Ascending aorta (tissue), 2 donors: ENCODE data around the gene UBAP2L. TPM values are rescaled to one million over a fixed set of nuclear protein-coding genes. Genes with fewer than 3 reads are reported as not detected.
"Not testable (repeated sequence)": the region's sequence is repeated elsewhere in the genome, so short reads cannot be mapped to it uniquely, and the experiment has no call there.

ENCODE experiments used
- DNase-seq, 2 donors: peaks; one replicate each; pipeline ENCODE4 v3.0.0-alpha.2; 2019; ENCODE audit warnings: low spot score in 2 of 2
- H3K27ac ChIP-seq, 2 donors: fragments of 200-600 bp; sonication (generic); one replicate each; pipeline ENCODE4 v1.5.1; 2016 to 2017; ENCODE audit warnings: mild to moderate bottlenecking in 1 of 2
- H3K27me3 ChIP-seq: fragments of 200-600 bp; sonication (generic); one replicate; pipeline ENCODE4 v1.5.1; 2017
- H3K36me3 ChIP-seq, 2 donors: fragments of 200-600 bp; sonication (generic); one replicate each; pipeline ENCODE4 v1.5.1; 2016
- H3K4me1 ChIP-seq, 2 donors: fragments of 200-600 bp; sonication (generic); one replicate each; pipeline ENCODE4 v1.5.1; 2016 to 2017; ENCODE audit warnings: mild to moderate bottlenecking in 1 of 2
- H3K4me3 ChIP-seq, 2 donors: fragments of 200-600 bp; sonication (generic); one replicate each; pipeline ENCODE4 v1.5.1; 2016 to 2017; ENCODE audit warnings: mild to moderate bottlenecking in 1 of 2
- H3K9me3 ChIP-seq, 2 donors: fragments of 200-600 bp; sonication (generic); one replicate each; pipeline ENCODE4 v1.5.1; 2016
- intact Hi-C: fragments of 100-400 bp; cut with DNase I; formaldehyde crosslinking; loops from one replicate; pipeline ENCODE4 v1.15.1; 2023
- total RNA-seq: library from RNA; depleted of rRNA; stranded (reverse); fragments of >200 nt; gene quantifications from one replicate; pipeline ENCODE4 v1.1.0, GENCODE V29; 2016
- TF ChIP-seq, protein P1 (sequence below), 3 experiments: fragments of 200-600 bp in 2 of 3; fragments of 450-650 bp in 1 of 3; sonication (generic) in 2 of 3; IDR thresholded peaks; one replicate each; pipeline ENCODE4 v1.5.1; 2016 to 2019; ENCODE audit warnings: antibody characterized with exemption in 3 of 3, mild to moderate bottlenecking in 1 of 3, moderate library complexity in 1 of 3

The UBAP2L gene
- total RNA-seq, 1 donor from 2014 or later = 67.8 TPM

- DNase-seq = no peak
- Histone ChIP-seq H3K9me3 (no peaks in the 10 kb centered on the region), H3K4me1 (no peaks in the 10 kb centered on the region), H3K36me3 (no peaks in the 10 kb centered on the region), H3K27me3 (no peaks in the 10 kb centered on the region), H3K27ac (no peak overlapping the region), H3K4me3 (no peak overlapping the region)
- TF ChIP-seq, protein P1, sequence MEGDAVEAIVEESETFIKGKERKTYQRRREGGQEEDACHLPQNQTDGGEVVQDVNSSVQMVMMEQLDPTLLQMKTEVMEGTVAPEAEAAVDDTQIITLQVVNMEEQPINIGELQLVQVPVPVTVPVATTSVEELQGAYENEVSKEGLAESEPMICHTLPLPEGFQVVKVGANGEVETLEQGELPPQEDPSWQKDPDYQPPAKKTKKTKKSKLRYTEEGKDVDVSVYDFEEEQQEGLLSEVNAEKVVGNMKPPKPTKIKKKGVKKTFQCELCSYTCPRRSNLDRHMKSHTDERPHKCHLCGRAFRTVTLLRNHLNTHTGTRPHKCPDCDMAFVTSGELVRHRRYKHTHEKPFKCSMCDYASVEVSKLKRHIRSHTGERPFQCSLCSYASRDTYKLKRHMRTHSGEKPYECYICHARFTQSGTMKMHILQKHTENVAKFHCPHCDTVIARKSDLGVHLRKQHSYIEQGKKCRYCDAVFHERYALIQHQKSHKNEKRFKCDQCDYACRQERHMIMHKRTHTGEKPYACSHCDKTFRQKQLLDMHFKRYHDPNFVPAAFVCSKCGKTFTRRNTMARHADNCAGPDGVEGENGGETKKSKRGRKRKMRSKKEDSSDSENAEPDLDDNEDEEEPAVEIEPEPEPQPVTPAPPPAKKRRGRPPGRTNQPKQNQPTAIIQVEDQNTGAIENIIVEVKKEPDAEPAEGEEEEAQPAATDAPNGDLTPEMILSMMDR (IDR thresholded peaks at IDR 0.05) = no peak
- intact Hi-C loops = no loop called here
Measured at GRCh38 chr1:154313066-154313356, 92.3 kb downstream of the UBAP2L start.

GRCh38 chr1:154314226-154314625 is 93.5 kb downstream of the UBAP2L start:
- H3K36me3 ChIP-seq, DNase-seq, intact Hi-C loops, H3K9me3 ChIP-seq, H3K27ac ChIP-seq, H3K27me3 ChIP-seq, H3K4me3 ChIP-seq, H3K4me1 ChIP-seq: not testable (repeated sequence)

GRCh38 chr1:154316704-154317103 is 95.9 kb downstream of the UBAP2L start:
- no peak overlapping the region for H3K27ac ChIP-seq
- no peaks in the 10 kb centered on the region for H3K4me1 ChIP-seq
- H3K9me3 ChIP-seq = no peaks in the 10 kb centered on the region
- no peak for DNase-seq
- H3K27me3 ChIP-seq = no peaks in the 10 kb centered on the region
- H3K36me3 ChIP-seq = no peaks in the 10 kb centered on the region
- TF ChIP-seq, protein P1 (IDR thresholded peaks at IDR 0.05) = no peak
- no peak overlapping the region for H3K4me3 ChIP-seq
- intact Hi-C loops = no loop called here

- no peaks in the 10 kb centered on the region for H3K4me1 ChIP-seq
- H3K27ac ChIP-seq = no peak overlapping the region
- H3K36me3 ChIP-seq = no peaks in the 10 kb centered on the region
- intact Hi-C loops = no loop called here
- no peaks in the 10 kb centered on the region for H3K9me3 ChIP-seq
- no peak for DNase-seq
- TF ChIP-seq, protein P1 (IDR thresholded peaks at IDR 0.05) = no peak
- H3K27me3 ChIP-seq = no peaks in the 10 kb centered on the region
- H3K4me3 ChIP-seq = no peak overlapping the region
Measured at GRCh38 chr1:154318386-154318785, 97.6 kb downstream of the UBAP2L start.

Other genes with a start within 250 kb of the UBAP2L start
- 166 TPM for gene JTB, start 243.3 kb upstream of the UBAP2L start, total RNA-seq
- gene RAB13, start 234.6 kb upstream of the UBAP2L start, total RNA-seq = 10.0 TPM
- gene RPS27, start 230.2 kb upstream of the UBAP2L start, total RNA-seq = 707 TPM
- gene NUP210L, start 65.9 kb upstream of the UBAP2L start, total RNA-seq = not detected
- gene TPM3, start 28.9 kb upstream of the UBAP2L start, total RNA-seq = 254 TPM
- gene CFAP141, start 14.6 kb upstream of the UBAP2L start, total RNA-seq = not detected
- 270 TPM for gene HAX1, start 51.7 kb downstream of the UBAP2L start, total RNA-seq
- not detected for gene AQP10, start 100.1 kb downstream of the UBAP2L start, total RNA-seq
- 173 TPM for gene ATP8B2, start 104.6 kb downstream of the UBAP2L start, total RNA-seq
- gene IL6R, start 184.4 kb downstream of the UBAP2L start, total RNA-seq = 6.7 TPM